BLaER1 (cell line): Measurements from ENCODE around the gene DUT.
"Not testable (repeated sequence)": the region's sequence is repeated elsewhere in the genome, so short reads cannot be mapped to it uniquely, and the experiment has no call there.

Source experiments
- H3K27ac ChIP-seq: shearing (Covaris generic); formaldehyde crosslinking; 2 replicates; pipeline ENCODE4 v1.8.1; 2022
- H3K27me3 ChIP-seq: shearing (Covaris generic); formaldehyde crosslinking; 2 replicates; pipeline ENCODE4 v1.8.1; 2022
- H3K36me3 ChIP-seq: shearing (Covaris generic); formaldehyde crosslinking; 2 replicates; pipeline ENCODE4 v1.8.1; 2022
- H3K4me1 ChIP-seq: shearing (Covaris generic); formaldehyde crosslinking; 2 replicates; pipeline ENCODE4 v1.8.1; 2022
- H3K4me2 ChIP-seq: shearing (Covaris generic); formaldehyde crosslinking; 2 replicates; pipeline ENCODE4 v1.8.1; 2022
- H3K4me3 ChIP-seq: shearing (Covaris generic); formaldehyde crosslinking; 2 replicates; pipeline ENCODE4 v1.8.1; 2022
- H3K9ac ChIP-seq: shearing (Covaris generic); formaldehyde crosslinking; 2 replicates; pipeline ENCODE4 v1.8.1; 2022
- H3K9me3 ChIP-seq: shearing (Covaris generic); formaldehyde crosslinking; 2 replicates; pipeline ENCODE4 v1.8.1; 2022
- H4K20me1 ChIP-seq: shearing (Covaris generic); formaldehyde crosslinking; 2 replicates; pipeline ENCODE4 v1.8.1; 2022
- Cebpa-rat ChIP-seq: shearing (Covaris generic); IDR thresholded peaks from 2 replicates; pipeline ENCODE4 v1.8.1; 2022

The DUT gene

GRCh38 chr15:48325400-48325799 lies 5.8 kb upstream of the DUT start:
- no peaks in the 10 kb centered on the region for H4K20me1 ChIP-seq
- peaks cover 11% of the 10 kb centered on the region for H3K4me1 ChIP-seq
- no peak overlapping the region for H3K9ac ChIP-seq
- H3K27ac ChIP-seq: no peak overlapping the region
- H3K4me2 ChIP-seq: no peak overlapping the region
- peaks cover 10% of the 10 kb centered on the region for H3K36me3 ChIP-seq
- H3K4me3 ChIP-seq: no peak overlapping the region
- no peak for TF ChIP-seq Cebpa-rat
- no peaks in the 10 kb centered on the region for H3K27me3 ChIP-seq
- no peaks in the 10 kb centered on the region for H3K9me3 ChIP-seq

- H3K27me3 ChIP-seq, H3K4me2 ChIP-seq, H3K9ac ChIP-seq, H3K4me3 ChIP-seq, H3K27ac ChIP-seq, H4K20me1 ChIP-seq, H3K9me3 ChIP-seq: not testable (repeated sequence)
- H3K4me1 ChIP-seq: peaks cover 12% of the 10 kb centered on the region
- H3K36me3 ChIP-seq: peaks cover 10% of the 10 kb centered on the region
Measured at GRCh38 chr15:48326180-48326579, 5.0 kb upstream of the DUT start.

- Histone ChIP-seq H3K4me3 (peak overlapping the region; percentile 94), H3K36me3 (peaks cover 21% of the 10 kb centered on the region), H3K9me3 (no peaks in the 10 kb centered on the region), H3K27me3 (no peaks in the 10 kb centered on the region), H4K20me1 (peaks cover 26% of the 10 kb centered on the region), H3K4me1 (peaks cover 44% of the 10 kb centered on the region), H3K27ac (peak overlapping the region; percentile 99), H3K4me2 (peak overlapping the region; percentile 78), H3K9ac (peak overlapping the region; percentile 98)
- no peak for TF ChIP-seq Cebpa-rat
Measured at GRCh38 chr15:48330105-48330785, 984 bp upstream of the DUT start.

- peaks cover 32% of the 10 kb centered on the region for H3K36me3 ChIP-seq
- no peaks in the 10 kb centered on the region for H3K27me3 ChIP-seq
- TF ChIP-seq Cebpa-rat: no peak
- peaks cover 39% of the 10 kb centered on the region for H4K20me1 ChIP-seq
- H3K4me2 ChIP-seq: peak overlapping the region; percentile 97
- peak overlapping the region; percentile 94 for H3K4me3 ChIP-seq
- H3K9ac ChIP-seq: peak overlapping the region; percentile 98
- H3K4me1 ChIP-seq: peaks cover 49% of the 10 kb centered on the region
- H3K9me3 ChIP-seq: no peaks in the 10 kb centered on the region
- H3K27ac ChIP-seq: peak overlapping the region; percentile 99
Measured at GRCh38 chr15:48331796-48332641, 790 bp downstream of the DUT start.

GRCh38 chr15:48332642-48333034 lies 1.4 kb downstream of the DUT start:
- H3K9ac ChIP-seq: peak overlapping the region; percentile 98
- TF ChIP-seq Cebpa-rat: no peak
- peak overlapping the region; percentile 99 for H3K27ac ChIP-seq
- peaks cover 49% of the 10 kb centered on the region for H3K4me1 ChIP-seq
- peaks cover 39% of the 10 kb centered on the region for H3K36me3 ChIP-seq
- no peaks in the 10 kb centered on the region for H3K9me3 ChIP-seq
- H3K4me2 ChIP-seq: peak overlapping the region; percentile 97
- H3K27me3 ChIP-seq: no peaks in the 10 kb centered on the region
- peaks cover 39% of the 10 kb centered on the region for H4K20me1 ChIP-seq
- peak overlapping the region; percentile 94 for H3K4me3 ChIP-seq

GRCh38 chr15:48333540-48333939 lies 2.3 kb downstream of the DUT start:
- H3K9me3 ChIP-seq: no peaks in the 10 kb centered on the region
- TF ChIP-seq Cebpa-rat: no peak
- H3K4me2 ChIP-seq: peak overlapping the region; percentile 97
- peak overlapping the region; percentile 99; the same call in 1 of the 2 replicates for H3K27ac ChIP-seq
- peaks cover 43% of the 10 kb centered on the region for H3K36me3 ChIP-seq
- no peaks in the 10 kb centered on the region for H3K27me3 ChIP-seq
- peaks cover 49% of the 10 kb centered on the region for H3K4me1 ChIP-seq
- peaks cover 39% of the 10 kb centered on the region for H4K20me1 ChIP-seq
- H3K4me3 ChIP-seq: peak overlapping the region; percentile 94
- peak overlapping the region; percentile 98 for H3K9ac ChIP-seq

GRCh38 chr15:48334260-48334659 lies 3.0 kb downstream of the DUT start:
- no peaks in the 10 kb centered on the region for H3K27me3 ChIP-seq
- H3K4me1 ChIP-seq: peaks cover 49% of the 10 kb centered on the region
- H3K27ac ChIP-seq: no peak overlapping the region
- 0 out of 2 replicates have a peak overlapping the region, but pooled peaks have one; percentile 3 for H3K4me3 ChIP-seq
- no peaks in the 10 kb centered on the region for H3K9me3 ChIP-seq
- peaks cover 42% of the 10 kb centered on the region for H4K20me1 ChIP-seq
- H3K9ac ChIP-seq: no peak overlapping the region
- peaks cover 46% of the 10 kb centered on the region for H3K36me3 ChIP-seq
- TF ChIP-seq Cebpa-rat: no peak
- H3K4me2 ChIP-seq: peak overlapping the region; percentile 97

GRCh38 chr15:48336940-48337339 lies 5.7 kb downstream of the DUT start:
- H3K27me3 ChIP-seq: no peaks in the 10 kb centered on the region
- H3K9ac ChIP-seq: no peak overlapping the region
- H3K4me2 ChIP-seq: no peak overlapping the region
- TF ChIP-seq Cebpa-rat: no peak
- H3K4me3 ChIP-seq: no peak overlapping the region
- H3K4me1 ChIP-seq: peaks cover 36% of the 10 kb centered on the region
- H4K20me1 ChIP-seq: peaks cover 52% of the 10 kb centered on the region
- H3K36me3 ChIP-seq: peaks cover 70% of the 10 kb centered on the region
- no peaks in the 10 kb centered on the region for H3K9me3 ChIP-seq
- H3K27ac ChIP-seq: no peak overlapping the region

- Histone ChIP-seq H3K4me3 (no peak overlapping the region), H3K9me3 (no peaks in the 10 kb centered on the region), H3K36me3 (peaks cover 74% of the 10 kb centered on the region), H3K9ac (no peak overlapping the region), H3K27me3 (no peaks in the 10 kb centered on the region), H3K27ac (no peak overlapping the region), H4K20me1 (peaks cover 47% of the 10 kb centered on the region), H3K4me1 (peaks cover 31% of the 10 kb centered on the region), H3K4me2 (no peak overlapping the region)
- no peak for TF ChIP-seq Cebpa-rat
Measured at GRCh38 chr15:48337607-48338006, 6.4 kb downstream of the DUT start.

- no peak for TF ChIP-seq Cebpa-rat
- Histone ChIP-seq H3K9ac (no peak overlapping the region), H4K20me1 (peaks cover 42% of the 10 kb centered on the region), H3K9me3 (no peaks in the 10 kb centered on the region), H3K27me3 (no peaks in the 10 kb centered on the region), H3K36me3 (peaks cover 84% of the 10 kb centered on the region), H3K27ac (no peak overlapping the region), H3K4me1 (peaks cover 6% of the 10 kb centered on the region), H3K4me2 (no peak overlapping the region), H3K4me3 (no peak overlapping the region)
Measured at GRCh38 chr15:48340111-48340510, 8.9 kb downstream of the DUT start.
